Neural cell (in vitro differentiated cells): ENCODE measurements around the gene XAGE1A.
"Not testable (repeated sequence)": the region's sequence is repeated elsewhere in the genome, so short reads cannot be mapped to it uniquely, and the experiment has no call there.

Source experiments
- EP300 ChIP-seq: fragments of 450-650 bp; conservative IDR thresholded peaks from 2 replicates; pipeline ENCODE4 v1.6.1; 2014; ENCODE audit warnings: antibody characterized with exemption, mild to moderate bottlenecking, moderate library complexity; ENCODE audit not compliant: poor library complexity, severe bottlenecking
- EZH2 ChIP-seq: fragments of 200-600, 300-800 bp; shearing (Covaris generic), sonication (generic); IDR thresholded peaks from 2 replicates; pipeline ENCODE4 v1.6.1; 2014; ENCODE audit warnings: antibody characterized with exemption, low read length, borderline replicate concordance, mild to moderate bottlenecking; ENCODE audit not compliant: insufficient read depth, poor library complexity, severe bottlenecking
- POLR2AphosphoS5 ChIP-seq: IDR thresholded peaks from 2 replicates; pipeline ENCODE4 v1.6.1; 2012
- RAD21 ChIP-seq: fragments of 450-650 bp; conservative IDR thresholded peaks from 2 replicates; pipeline ENCODE4 v1.6.1; 2014; ENCODE audit warnings: antibody characterized with exemption, mild to moderate bottlenecking, moderate library complexity
- REST ChIP-seq: IDR thresholded peaks from 2 replicates; pipeline ENCODE4 v1.6.1; 2012; ENCODE audit warnings: borderline replicate concordance
- TAF1 ChIP-seq: IDR thresholded peaks from 2 replicates; pipeline ENCODE4 v1.6.1; 2012; ENCODE audit warnings: low read depth
- TF ChIP-seq, protein P1 (sequence below): fragments of 450-650 bp; IDR thresholded peaks from 2 replicates; pipeline ENCODE4 v1.5.1; 2014; ENCODE audit warnings: antibody characterized with exemption, mild to moderate bottlenecking, moderate library complexity; ENCODE audit not compliant: poor library complexity, severe bottlenecking

GRCh38 chrX:52496419-52496772 is 788 bp downstream of the XAGE1A start:
- TF ChIP-seq EP300, EZH2, REST, RAD21, TAF1, POLR2AphosphoS5: not testable (repeated sequence)
- TF ChIP-seq, protein P1, sequence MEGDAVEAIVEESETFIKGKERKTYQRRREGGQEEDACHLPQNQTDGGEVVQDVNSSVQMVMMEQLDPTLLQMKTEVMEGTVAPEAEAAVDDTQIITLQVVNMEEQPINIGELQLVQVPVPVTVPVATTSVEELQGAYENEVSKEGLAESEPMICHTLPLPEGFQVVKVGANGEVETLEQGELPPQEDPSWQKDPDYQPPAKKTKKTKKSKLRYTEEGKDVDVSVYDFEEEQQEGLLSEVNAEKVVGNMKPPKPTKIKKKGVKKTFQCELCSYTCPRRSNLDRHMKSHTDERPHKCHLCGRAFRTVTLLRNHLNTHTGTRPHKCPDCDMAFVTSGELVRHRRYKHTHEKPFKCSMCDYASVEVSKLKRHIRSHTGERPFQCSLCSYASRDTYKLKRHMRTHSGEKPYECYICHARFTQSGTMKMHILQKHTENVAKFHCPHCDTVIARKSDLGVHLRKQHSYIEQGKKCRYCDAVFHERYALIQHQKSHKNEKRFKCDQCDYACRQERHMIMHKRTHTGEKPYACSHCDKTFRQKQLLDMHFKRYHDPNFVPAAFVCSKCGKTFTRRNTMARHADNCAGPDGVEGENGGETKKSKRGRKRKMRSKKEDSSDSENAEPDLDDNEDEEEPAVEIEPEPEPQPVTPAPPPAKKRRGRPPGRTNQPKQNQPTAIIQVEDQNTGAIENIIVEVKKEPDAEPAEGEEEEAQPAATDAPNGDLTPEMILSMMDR, result not testable (repeated sequence)
